GM19043 (cell line): Measurements from ENCODE around the gene PLEKHA7.

Source experiments
- ATAC-seq: cut with Tn5 transposase; IDR thresholded peaks from one replicate; pipeline ENCODE4 v1.9.1; 2021; ENCODE audit warnings: low read depth; ENCODE audit not compliant: unreplicated experiment

The PLEKHA7 gene

DNA sequence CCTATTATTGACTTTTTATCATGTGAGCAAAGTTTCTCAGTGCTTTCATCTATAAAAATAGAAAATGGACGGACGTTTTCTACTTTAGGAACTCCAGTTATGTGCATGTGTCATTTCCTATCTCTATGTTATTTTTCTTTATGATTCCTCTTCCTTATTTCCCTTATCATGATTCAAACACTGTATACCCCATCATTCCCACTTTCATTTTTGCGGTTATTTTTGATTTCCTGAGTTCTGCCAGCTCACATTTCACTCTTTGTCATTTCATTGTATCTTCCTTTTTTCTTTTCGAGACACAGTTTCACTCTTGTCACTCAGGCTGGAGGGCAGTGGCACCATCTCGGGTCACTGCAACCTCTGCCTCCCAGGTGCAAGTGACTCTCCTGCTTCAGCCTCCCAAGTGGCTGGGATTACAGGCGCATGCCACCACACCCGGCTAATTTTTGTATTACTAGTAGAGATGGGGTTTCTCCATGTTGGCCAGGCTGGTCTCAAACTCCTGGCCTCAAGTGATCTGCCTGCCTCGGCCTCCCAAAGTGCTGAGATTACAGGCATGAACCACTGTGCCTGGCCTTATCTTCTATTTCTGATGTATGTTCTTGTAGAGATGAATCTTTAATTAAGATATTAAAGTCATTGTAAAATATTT, 254.2 kb downstream of the PLEKHA7 start:
- ATAC-seq = no peak

DNA sequence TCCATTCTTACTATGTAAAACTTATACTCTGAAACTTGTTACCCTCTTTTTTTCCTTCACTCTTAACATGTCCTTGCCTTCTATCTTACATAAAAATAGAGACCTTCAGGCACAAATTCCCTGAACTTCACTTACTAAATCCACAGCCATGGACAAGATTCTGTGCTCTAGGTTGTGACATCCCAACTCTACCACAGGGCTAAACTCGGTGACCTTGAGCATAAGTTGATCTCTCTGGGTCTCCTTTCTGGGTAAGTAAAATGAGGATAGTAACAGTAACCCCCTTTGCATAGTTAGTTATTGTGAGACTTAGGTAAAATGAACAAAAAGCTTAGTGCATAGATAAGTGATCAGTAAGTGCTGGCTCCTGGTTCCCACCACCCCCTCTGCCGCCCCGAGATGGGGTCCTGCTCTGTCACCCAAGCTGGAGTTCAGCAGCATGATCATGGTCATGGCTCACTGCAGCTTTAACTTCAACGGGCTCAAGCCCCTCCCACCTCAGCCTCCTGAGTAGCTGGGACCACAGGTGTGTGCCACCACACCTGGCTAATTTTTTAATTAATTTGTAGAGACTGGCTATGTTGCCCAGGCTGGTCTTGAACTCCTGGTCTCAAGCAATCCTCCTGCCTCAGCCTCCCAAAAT, 255.7 kb downstream of the PLEKHA7 start:
- no peak for ATAC-seq

DNA sequence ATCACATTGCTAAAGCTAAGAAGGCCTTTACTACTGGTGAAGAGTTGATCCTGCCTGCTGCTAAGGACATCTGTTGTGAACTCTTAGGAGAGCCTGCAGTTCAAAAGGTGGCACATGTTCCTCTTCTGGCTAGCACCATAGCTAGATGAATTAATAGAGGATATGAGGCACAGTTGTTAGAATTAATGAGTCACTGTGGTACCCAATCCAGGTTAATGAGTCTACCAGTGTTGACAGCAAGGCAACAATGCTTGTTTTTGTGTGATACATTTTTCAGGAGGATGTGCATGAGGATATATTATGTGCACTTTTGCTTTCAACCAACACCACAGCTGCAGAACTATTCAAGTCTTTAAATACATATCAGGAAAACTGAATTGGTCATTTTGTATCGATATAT, 263.8 kb downstream of the PLEKHA7 start:
- no peak for ATAC-seq

DNA sequence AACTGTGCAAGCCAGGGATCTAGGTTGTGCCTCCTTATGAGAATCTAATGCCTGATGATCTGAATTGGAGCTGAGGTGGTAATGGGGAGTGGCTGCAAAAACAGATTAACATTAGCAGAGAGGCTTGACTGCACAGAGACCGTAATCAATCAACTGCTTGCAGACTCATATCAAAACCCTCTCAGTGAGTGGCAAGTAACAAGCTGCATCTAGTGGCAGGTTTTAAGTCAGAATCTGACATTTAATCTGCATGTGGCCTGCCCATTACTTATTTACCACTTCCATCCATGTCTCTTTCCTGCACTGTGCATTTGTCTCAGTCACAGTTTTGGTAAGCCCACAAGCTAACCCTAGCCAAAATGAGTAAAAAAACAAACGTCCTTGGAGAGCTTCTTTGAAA, 264.5 kb downstream of the PLEKHA7 start:
- ATAC-seq = no peak

DNA sequence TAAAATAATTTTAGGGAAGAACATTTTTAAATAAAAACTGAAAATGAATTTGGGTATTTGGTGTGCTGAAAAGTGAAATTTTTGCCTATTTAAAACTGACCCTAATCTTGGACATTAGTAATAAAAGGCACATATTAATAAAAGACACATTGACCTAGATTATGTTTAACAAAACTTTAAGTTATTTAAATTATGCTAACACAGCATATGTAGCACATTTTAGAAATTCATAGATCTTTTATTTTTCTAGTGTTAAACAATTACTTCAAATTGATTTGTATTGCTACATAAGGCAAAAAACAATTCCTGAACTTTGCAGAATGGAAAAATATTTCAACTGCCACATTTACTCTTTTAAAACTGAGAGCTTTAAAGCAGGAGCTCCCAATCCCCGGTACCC, 265.1 kb downstream of the PLEKHA7 start:
- no peak for ATAC-seq

DNA sequence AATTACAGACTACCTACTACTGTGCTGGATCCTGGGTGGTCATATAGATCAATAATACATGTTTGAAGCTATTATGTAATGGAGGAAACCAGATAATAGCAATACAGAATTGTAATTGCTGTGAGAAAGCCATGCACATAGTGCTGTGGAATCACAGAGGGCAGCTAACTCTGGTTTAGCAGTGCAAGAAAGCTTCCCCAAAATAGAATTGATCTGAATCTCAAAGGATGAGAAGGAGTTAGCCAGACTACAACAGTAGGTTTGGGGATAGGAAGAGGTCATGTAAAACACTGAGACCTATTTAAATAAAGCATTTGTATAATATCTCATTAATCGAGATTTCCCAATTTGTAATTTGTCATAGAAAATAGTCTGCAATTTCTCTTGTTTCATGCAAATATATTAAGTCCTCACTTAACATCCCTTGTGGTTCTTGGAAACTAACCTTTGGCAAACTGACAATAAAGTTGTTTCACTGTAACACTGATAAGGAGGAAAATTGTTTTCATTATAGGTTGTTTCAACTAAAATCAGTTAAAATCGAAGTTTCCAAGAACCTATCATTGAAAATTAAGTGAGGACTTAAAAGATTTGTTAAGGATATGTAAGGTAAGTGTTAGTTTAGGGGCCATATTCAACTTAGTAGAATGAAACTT, 268.1 kb downstream of the PLEKHA7 start:
- ATAC-seq = no peak

DNA sequence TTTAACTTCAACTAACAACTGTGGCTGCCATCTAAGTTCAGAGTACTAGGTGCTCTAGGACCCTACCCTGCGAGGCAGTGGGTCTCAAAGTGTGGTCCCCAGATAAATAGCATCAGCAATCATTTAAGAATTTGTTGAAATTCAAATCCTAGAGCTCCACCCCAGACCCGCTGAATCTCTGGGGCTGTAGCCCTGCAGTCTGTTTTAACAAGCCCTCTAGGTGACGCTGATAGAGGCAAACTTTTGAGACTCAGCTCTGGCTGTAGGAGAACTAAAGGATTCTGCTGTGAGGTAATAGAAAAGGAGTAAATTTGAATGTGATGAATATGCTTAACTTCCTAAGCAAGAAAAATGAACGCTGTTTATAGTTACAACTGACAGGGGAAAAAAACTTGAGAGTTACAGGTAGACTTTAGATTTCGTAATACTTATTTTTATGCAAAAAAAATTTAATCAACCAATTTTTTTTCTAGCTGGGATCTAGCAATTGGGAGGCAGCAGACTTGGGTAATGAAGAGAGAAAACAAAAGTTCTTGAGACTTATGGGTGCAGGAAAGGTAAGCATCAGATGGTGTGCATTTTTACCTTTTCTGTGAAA, 270.0 kb downstream of the PLEKHA7 start:
- ATAC-seq = no peak

DNA sequence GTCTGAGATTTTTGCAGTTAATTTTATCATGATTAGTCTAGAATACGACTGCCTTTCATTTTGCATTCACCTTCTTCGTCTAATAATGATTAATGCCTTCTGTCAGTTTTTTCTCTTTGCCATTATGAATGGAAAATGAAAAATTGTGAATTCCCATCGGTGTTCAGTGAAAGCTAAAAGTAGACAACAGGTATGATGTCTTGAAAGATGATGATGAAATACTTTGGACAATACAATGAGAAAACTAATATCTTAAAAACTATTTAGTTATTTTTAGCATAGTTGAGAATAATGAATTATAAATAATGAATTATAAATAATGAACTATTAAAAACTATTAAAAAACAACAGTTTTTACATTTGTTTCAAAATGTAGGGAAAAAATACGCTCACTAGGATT, 270.7 kb downstream of the PLEKHA7 start:
- ATAC-seq = no peak

DNA sequence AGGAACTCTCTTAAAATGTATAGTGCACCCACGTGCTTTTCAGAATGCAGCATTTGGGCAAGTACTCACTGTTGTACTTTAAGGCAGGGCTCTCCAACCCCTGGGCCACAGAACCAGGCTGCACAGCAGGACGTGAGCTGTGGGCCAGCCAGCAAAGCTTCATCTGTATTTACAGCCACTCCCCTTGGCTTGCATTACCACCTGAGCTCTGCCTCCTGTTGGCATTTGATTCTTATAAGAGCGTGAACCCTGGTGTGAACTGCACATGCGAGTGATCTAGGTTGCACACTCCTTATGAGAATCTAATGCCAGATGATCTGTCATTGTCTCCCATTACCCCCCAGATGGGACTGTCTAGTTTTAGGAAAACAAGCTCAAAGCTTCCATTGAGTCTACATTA, 272.7 kb downstream of the PLEKHA7 start:
- ATAC-seq = no peak

DNA sequence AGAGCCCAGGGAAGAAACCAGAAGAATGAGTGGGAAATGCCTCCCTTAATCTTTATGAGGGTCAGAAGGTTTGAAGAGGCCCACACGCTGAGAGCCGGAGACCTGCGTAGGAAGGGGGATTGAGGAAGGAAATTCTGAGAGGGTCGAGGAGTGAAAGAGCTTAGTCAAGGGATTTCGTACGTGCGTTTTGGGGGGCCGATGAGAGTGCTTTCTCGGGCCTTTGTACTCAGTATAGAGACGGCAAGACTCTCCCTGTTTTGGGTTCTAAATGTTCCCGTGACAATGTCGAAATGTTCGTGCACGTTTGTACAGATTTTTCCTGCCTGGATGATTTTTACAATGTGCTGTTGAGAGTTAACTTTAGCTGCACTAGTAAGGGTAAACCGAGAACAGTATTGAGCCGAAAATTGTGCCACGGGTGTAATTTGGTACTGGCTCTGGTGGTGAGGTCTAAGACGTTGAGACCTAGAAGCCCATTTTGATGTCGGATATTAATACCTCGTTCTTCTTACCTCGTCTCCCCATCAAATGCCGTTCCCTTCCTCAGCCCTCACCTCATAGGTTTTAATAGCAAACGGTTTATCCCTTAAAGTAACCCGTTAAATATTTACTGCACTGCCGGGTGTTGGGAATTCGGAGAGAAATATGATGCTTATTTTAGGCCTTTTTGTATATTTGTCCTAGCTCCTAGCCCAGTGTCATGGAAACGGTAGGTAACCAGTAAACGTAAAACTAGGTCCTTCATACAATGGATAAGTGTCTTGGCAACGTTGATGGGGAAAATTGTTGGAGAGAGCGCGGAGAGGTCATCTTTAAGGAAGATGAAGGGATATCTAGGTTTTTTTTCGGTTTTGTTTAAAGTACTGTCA, 275.0 kb downstream of the PLEKHA7 start:
- ATAC-seq = no peak

DNA sequence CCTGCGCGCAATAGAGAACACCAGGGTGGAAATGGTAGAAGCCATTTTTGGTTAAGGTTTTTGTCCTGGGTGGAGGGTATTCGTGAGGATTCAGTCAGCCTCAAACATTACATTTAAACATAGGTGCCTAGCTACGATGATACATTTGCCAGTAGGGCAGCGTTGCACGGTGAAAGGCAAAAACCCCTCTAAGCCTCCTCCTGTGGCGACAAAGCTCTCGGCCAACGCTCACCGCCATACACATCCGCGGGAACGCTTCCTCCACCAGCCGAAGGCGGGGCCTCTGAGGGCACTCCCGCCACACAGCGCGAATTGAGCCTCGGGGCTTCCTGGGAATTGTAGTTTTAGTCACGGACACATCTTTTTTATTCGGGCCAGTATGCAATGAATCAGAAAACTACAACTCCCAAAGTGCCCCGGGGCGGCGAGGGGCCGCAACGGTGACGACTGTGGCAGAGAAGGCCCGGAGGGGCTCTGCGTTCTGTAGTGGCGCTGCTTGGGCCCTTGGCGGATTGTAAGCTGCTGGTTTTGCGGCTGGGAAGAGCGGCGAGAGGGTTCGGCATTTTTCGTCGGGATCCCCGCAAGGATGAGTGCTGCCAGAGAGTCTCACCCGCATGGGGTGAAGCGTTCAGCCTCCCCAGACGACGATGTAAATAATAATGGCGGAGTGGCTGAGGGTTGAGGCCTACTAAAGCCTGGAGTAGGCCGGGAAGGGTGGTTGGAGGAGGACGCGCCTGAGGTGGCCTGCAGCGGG, 275.8 kb downstream of the PLEKHA7 start, which contains the start of gene C11orf58:
Gene C11orf58, plus strand, starts transcription at position 455 of the 754 bp plus-strand sequence. Its CDS starts 132 bp downstream, at position 587.
- ATAC-seq = peak; percentile 98

DNA sequence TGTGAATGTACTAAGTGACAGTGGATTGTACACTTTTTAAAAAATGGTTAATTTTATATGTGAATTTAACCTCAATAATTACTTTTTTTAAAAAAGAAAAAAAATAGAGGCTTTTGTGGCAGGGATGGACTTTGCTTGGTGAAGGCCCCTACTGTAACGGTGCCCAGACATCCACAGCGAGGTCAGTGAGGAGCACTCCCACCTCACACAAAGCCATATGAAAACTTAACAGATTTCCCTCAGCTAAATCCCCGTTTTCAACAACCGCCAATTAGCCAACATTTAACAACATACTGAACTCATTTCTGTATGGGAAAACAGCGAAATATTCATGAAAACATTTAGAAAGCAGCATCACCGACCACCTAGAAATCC, 276.4 kb downstream of the PLEKHA7 start:
- ATAC-seq = peak; percentile 7
